Stimulated activated CD4-positive, alpha-beta T cell treated with anti-CD3 and anti-CD28 coated beads, Interleukin-12 subunit alpha, Interleukin-12 subunit beta, amount 100 ng/mL, for 24 hours (primary cell): ENCODE results near the gene ZNF516.
A peak's percentile ranks its signal among the peaks of the same experiment; 100 is the strongest.

ENCODE experiments used
- DNase-seq, 2 experiments: peaks; one replicate each; pipeline ENCODE4 v3.0.0-alpha.2; 2020; ENCODE audit warnings: low read depth in 2 of 2

ZNF516 gene

GRCh38 chr18:76441668-76442412 lies 53.2 kb downstream of the ZNF516 start:
- DNase-seq: no peak

- no peak for DNase-seq
Measured at GRCh38 chr18:76441002-76441667, 53.9 kb downstream of the ZNF516 start.

- no peak for DNase-seq
Measured at GRCh38 chr18:76437910-76438309, 57.1 kb downstream of the ZNF516 start.

- DNase-seq: no peak
Measured at GRCh38 chr18:76437011-76437410, 58.0 kb downstream of the ZNF516 start.

GRCh38 chr18:76436342-76436741 lies 58.7 kb downstream of the ZNF516 start:
- DNase-seq: no peak

GRCh38 chr18:76435316-76435989 lies 59.6 kb downstream of the ZNF516 start:
- DNase-seq: no peak

GRCh38 chr18:76434452-76434851 lies 60.6 kb downstream of the ZNF516 start:
- no peak for DNase-seq

- no peak for DNase-seq
Measured at GRCh38 chr18:76433788-76434187, 61.3 kb downstream of the ZNF516 start.

GRCh38 chr18:76432970-76433767 lies 61.9 kb downstream of the ZNF516 start:
- no peak for DNase-seq

- DNase-seq: no peak
Measured at GRCh38 chr18:76432274-76432755, 62.7 kb downstream of the ZNF516 start.

GRCh38 chr18:76431437-76432273 lies 63.4 kb downstream of the ZNF516 start:
- DNase-seq: no peak

GRCh38 chr18:76430636-76431035 lies 64.4 kb downstream of the ZNF516 start:
- no peak for DNase-seq

GRCh38 chr18:76429262-76430126 lies 65.5 kb downstream of the ZNF516 start:
- DNase-seq: no peak

GRCh38 chr18:76428396-76429261 lies 66.4 kb downstream of the ZNF516 start:
- no peak for DNase-seq

- DNase-seq: peak in 1 of 2 experiments; percentile 10
Measured at GRCh38 chr18:76426737-76427305, 68.2 kb downstream of the ZNF516 start.

GRCh38 chr18:76425146-76426131 lies 69.6 kb downstream of the ZNF516 start:
- no peak for DNase-seq

- DNase-seq: no peak
Measured at GRCh38 chr18:76422838-76423237, 72.2 kb downstream of the ZNF516 start.
